ENCODE results near the gene ADAMTS7. TPM values are rescaled to one million over a fixed set of nuclear protein-coding genes. Genes with fewer than 3 reads are reported as not detected.
"Not testable (repeated sequence)": the region's sequence is repeated elsewhere in the genome, so short reads cannot be mapped to it uniquely, and the experiment has no call there.

ADAMTS7 gene
- total and polyA plus RNA-seq, 4 donors: 4.9 to 20.4 (median 10.6) TPM

GRCh38 chr15:78737187-78737820 is 74.0 kb downstream of the ADAMTS7 start:
- no peaks in the 10 kb centered on the region for H3K9me3 ChIP-seq (ENCODE audit: control insufficient read depth, insufficient read depth, low read length)
- no CpG with 5 or more reads among the region's 9 CpGs for WGBS (ENCODE audit: insufficient coverage)
- H3K4me1 ChIP-seq (ENCODE audit: control insufficient read depth, insufficient read depth, low read length): peaks cover 5% of the 10 kb centered on the region
- H3K4me3 ChIP-seq (ENCODE audit: low read depth, low read length): no peak overlapping the region
- no peak for DNase-seq (ENCODE audit: low read depth in 4 of 6, low spot score in 6 of 6)
- H3K36me3 ChIP-seq (ENCODE audit: control insufficient read depth, insufficient read depth, low read length): no peaks in the 10 kb centered on the region
- no peaks in the 10 kb centered on the region for H3K27me3 ChIP-seq (ENCODE audit: control insufficient read depth, insufficient read depth, low read length)
- H3K27ac ChIP-seq (ENCODE audit: low read depth, low read length): no peak overlapping the region

- not testable (repeated sequence) for DNase-seq (ENCODE audit: low read depth in 4 of 6, low spot score in 6 of 6); H3K9me3 ChIP-seq (ENCODE audit: control insufficient read depth, insufficient read depth, low read length); H3K4me1 ChIP-seq (ENCODE audit: control insufficient read depth, insufficient read depth, low read length); H3K4me3 ChIP-seq (ENCODE audit: low read depth, low read length); H3K27ac ChIP-seq (ENCODE audit: low read depth, low read length); H3K36me3 ChIP-seq (ENCODE audit: control insufficient read depth, insufficient read depth, low read length); H3K27me3 ChIP-seq (ENCODE audit: control insufficient read depth, insufficient read depth, low read length)
- WGBS (ENCODE audit: insufficient coverage): no CpG with 5 or more reads among the region's 4 CpGs
Observed at GRCh38 chr15:78736286-78736685, 75.0 kb downstream of the ADAMTS7 start.

DNA sequence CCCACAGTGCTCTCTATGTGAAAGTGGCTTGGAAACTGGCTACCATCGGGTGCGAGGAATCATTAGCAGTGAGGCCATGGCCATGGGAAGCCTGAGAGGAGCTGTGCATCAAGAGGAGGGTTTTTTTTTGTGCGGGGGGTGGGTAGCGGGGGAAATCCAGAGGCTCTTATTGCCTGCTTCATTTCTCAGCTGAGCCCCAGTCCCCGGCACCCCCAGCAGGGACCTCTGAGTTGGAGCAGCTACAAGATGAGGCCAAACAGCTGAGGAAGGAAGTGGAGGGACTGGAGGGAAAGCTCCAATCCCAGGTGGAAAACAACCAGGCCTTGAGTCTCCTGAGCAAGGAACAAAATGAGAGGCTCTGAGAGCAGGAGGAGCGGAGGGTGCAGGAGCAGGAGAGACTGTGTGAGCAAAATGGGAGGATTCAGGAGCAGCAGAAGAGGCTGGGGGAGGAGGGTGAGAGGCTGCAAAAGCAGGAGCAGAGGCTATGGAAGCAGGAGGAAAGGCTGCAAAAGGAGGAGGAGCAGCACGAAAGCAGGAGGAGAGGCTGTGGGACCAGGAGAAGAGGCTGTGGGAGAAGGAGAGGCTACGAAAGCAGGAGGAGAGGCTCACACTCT is 76.7 kb downstream of the ADAMTS7 start:
- Histone ChIP-seq H3K9me3 (ENCODE audit: control insufficient read depth, insufficient read depth, low read length) (no peaks in the 10 kb centered on the region), H3K4me1 (ENCODE audit: control insufficient read depth, insufficient read depth, low read length) (peaks cover 5% of the 10 kb centered on the region), H3K27me3 (ENCODE audit: control insufficient read depth, insufficient read depth, low read length) (no peaks in the 10 kb centered on the region), H3K4me3 (ENCODE audit: low read depth, low read length) (no peak overlapping the region), H3K27ac (ENCODE audit: low read depth, low read length) (no peak overlapping the region), H3K36me3 (ENCODE audit: control insufficient read depth, insufficient read depth, low read length) (no peaks in the 10 kb centered on the region)
- no peak for DNase-seq (ENCODE audit: low read depth in 4 of 6, low spot score in 6 of 6)
- WGBS (ENCODE audit: insufficient coverage): 81% methylated on average over 6 of the region's 8 CpGs

DNA sequence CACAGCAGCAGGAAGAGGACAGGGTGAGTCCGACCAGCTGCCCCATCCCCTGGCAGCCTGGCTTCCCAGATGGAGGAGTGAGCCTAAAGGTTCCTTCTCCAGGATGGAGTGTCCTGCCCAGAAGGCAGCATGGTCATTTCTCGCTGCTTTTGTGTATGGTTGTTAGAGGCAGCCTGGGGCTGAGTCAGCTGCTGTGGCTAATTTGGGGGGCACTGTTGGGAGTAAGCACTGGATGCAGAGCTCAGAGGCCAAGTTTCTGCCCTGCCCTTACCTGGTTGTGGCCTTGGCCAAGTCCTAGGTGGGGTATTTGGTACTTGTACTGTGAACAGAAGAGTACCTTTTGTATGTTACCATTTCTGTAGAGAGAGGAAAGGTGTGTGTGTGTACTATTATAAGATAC is 78.6 kb downstream of the ADAMTS7 start:
- Histone ChIP-seq H3K9me3 (ENCODE audit: control insufficient read depth, insufficient read depth, low read length) (no peaks in the 10 kb centered on the region), H3K27me3 (ENCODE audit: control insufficient read depth, insufficient read depth, low read length) (no peaks in the 10 kb centered on the region), H3K4me1 (ENCODE audit: control insufficient read depth, insufficient read depth, low read length) (peaks cover 5% of the 10 kb centered on the region), H3K4me3 (ENCODE audit: low read depth, low read length) (no peak overlapping the region), H3K36me3 (ENCODE audit: control insufficient read depth, insufficient read depth, low read length) (no peaks in the 10 kb centered on the region), H3K27ac (ENCODE audit: low read depth, low read length) (no peak overlapping the region)
- 63% methylated on average over 2 of the region's 2 CpGs for WGBS (ENCODE audit: insufficient coverage)
- DNase-seq (ENCODE audit: low read depth in 4 of 6, low spot score in 6 of 6): no peak

GRCh38 chr15:78730955-78731354 is 80.3 kb downstream of the ADAMTS7 start:
- Histone ChIP-seq H3K9me3 (ENCODE audit: control insufficient read depth, insufficient read depth, low read length) (no peaks in the 10 kb centered on the region), H3K4me3 (ENCODE audit: low read depth, low read length) (no peak overlapping the region), H3K36me3 (ENCODE audit: control insufficient read depth, insufficient read depth, low read length) (no peaks in the 10 kb centered on the region), H3K27me3 (ENCODE audit: control insufficient read depth, insufficient read depth, low read length) (no peaks in the 10 kb centered on the region), H3K27ac (ENCODE audit: low read depth, low read length) (no peak overlapping the region), H3K4me1 (ENCODE audit: control insufficient read depth, insufficient read depth, low read length) (peaks cover 5% of the 10 kb centered on the region)
- no peak for DNase-seq (ENCODE audit: low read depth in 4 of 6, low spot score in 6 of 6)
- WGBS (ENCODE audit: insufficient coverage): 84% methylated on average over 3 of the region's 6 CpGs

GRCh38 chr15:78728427-78728826 is 82.8 kb downstream of the ADAMTS7 start:
- H3K9me3 ChIP-seq (ENCODE audit: control insufficient read depth, insufficient read depth, low read length); H3K36me3 ChIP-seq (ENCODE audit: control insufficient read depth, insufficient read depth, low read length); H3K4me3 ChIP-seq (ENCODE audit: low read depth, low read length); H3K27ac ChIP-seq (ENCODE audit: low read depth, low read length); H3K4me1 ChIP-seq (ENCODE audit: control insufficient read depth, insufficient read depth, low read length); DNase-seq (ENCODE audit: low read depth in 4 of 6, low spot score in 6 of 6); H3K27me3 ChIP-seq (ENCODE audit: control insufficient read depth, insufficient read depth, low read length): not testable (repeated sequence)
- WGBS (ENCODE audit: insufficient coverage): no CpG with 5 or more reads among the region's 1 CpG

DNA sequence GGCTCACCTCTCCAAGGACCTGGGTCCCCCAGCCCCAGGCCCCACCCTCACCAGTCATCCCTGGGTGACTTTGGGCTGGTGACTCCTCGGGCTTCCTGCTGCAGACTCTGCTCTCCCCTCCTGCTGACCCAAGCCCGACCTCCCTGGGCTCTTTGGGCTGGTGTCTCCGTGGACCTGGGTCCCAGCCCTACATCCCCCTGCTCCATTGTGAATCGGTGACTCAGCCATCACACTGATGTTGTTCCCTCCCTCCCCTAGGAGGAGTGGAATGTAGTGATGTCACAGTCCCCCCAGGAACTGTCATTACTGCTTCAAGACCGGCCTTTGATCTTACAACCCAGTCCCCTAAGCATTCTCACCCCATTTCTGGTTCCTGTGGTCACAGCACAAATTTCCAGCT is 83.7 kb downstream of the ADAMTS7 start:
- no peak overlapping the region for H3K4me3 ChIP-seq (ENCODE audit: low read depth, low read length)
- 40% methylated on average over 1 of the region's 5 CpGs for WGBS (ENCODE audit: insufficient coverage)
- H3K9me3 ChIP-seq (ENCODE audit: control insufficient read depth, insufficient read depth, low read length): no peaks in the 10 kb centered on the region
- H3K27me3 ChIP-seq (ENCODE audit: control insufficient read depth, insufficient read depth, low read length): no peaks in the 10 kb centered on the region
- H3K36me3 ChIP-seq (ENCODE audit: control insufficient read depth, insufficient read depth, low read length): no peaks in the 10 kb centered on the region
- no peak overlapping the region for H3K27ac ChIP-seq (ENCODE audit: low read depth, low read length)
- DNase-seq (ENCODE audit: low read depth in 4 of 6, low spot score in 6 of 6): no peak
- H3K4me1 ChIP-seq (ENCODE audit: control insufficient read depth, insufficient read depth, low read length): no peaks in the 10 kb centered on the region

GRCh38 chr15:78726870-78727551 is 84.3 kb downstream of the ADAMTS7 start:
- Histone ChIP-seq H3K4me3 (ENCODE audit: low read depth, low read length) (no peak overlapping the region), H3K27ac (ENCODE audit: low read depth, low read length) (no peak overlapping the region), H3K4me1 (ENCODE audit: control insufficient read depth, insufficient read depth, low read length) (no peaks in the 10 kb centered on the region), H3K27me3 (ENCODE audit: control insufficient read depth, insufficient read depth, low read length) (no peaks in the 10 kb centered on the region), H3K9me3 (ENCODE audit: control insufficient read depth, insufficient read depth, low read length) (no peaks in the 10 kb centered on the region), H3K36me3 (ENCODE audit: control insufficient read depth, insufficient read depth, low read length) (no peaks in the 10 kb centered on the region)
- whole genome bisulfite sequencing (ENCODE audit: insufficient coverage): 81% methylated on average over 13 of the region's 14 CpGs
- DNase-seq (ENCODE audit: low read depth in 4 of 6, low spot score in 6 of 6): no peak

GRCh38 chr15:78719819-78720450 is 91.3 kb downstream of the ADAMTS7 start:
- H3K4me3 ChIP-seq (ENCODE audit: low read depth, low read length); H3K9me3 ChIP-seq (ENCODE audit: control insufficient read depth, insufficient read depth, low read length); H3K36me3 ChIP-seq (ENCODE audit: control insufficient read depth, insufficient read depth, low read length); H3K4me1 ChIP-seq (ENCODE audit: control insufficient read depth, insufficient read depth, low read length); H3K27me3 ChIP-seq (ENCODE audit: control insufficient read depth, insufficient read depth, low read length); H3K27ac ChIP-seq (ENCODE audit: low read depth, low read length); DNase-seq (ENCODE audit: low read depth in 4 of 6, low spot score in 6 of 6): not testable (repeated sequence)
- WGBS (ENCODE audit: insufficient coverage): 73% methylated on average over 19 of the region's 21 CpGs

Data from spinal cord (tissue), 10 donors.